ENCODE results near the gene CTNNBIP1.

DNA sequence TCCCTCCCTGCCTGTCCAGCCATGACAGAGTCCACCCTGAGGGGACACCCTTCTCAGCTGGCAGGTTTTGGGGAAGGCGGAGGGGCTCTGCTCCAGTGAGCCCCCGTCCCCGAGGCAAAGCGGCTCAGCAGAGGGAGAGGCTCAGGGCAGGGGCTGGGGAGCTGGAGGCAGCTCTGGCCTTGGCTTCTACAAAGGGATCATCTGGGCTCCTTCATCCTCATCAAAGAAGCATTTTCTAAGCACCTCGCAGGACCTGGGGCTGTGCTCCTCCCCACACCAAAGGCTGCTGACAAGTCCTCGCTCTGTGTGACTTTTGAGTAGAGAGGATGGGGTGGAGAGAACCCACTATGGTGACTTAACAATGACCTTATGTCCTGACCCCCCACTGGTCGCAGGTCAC is 65.3 kb downstream of the CTNNBIP1 start:
- no peak for TF ChIP-seq FOXM1 (IDR thresholded peaks at IDR 0.05; ENCODE audit: low read depth)
- TF ChIP-seq EP300 (IDR thresholded peaks at IDR 0.05; ENCODE audit: borderline replicate concordance in 1 of 2, low read depth in 1 of 2, low read length in 1 of 2), result no peak
- TF ChIP-seq, protein P1, sequence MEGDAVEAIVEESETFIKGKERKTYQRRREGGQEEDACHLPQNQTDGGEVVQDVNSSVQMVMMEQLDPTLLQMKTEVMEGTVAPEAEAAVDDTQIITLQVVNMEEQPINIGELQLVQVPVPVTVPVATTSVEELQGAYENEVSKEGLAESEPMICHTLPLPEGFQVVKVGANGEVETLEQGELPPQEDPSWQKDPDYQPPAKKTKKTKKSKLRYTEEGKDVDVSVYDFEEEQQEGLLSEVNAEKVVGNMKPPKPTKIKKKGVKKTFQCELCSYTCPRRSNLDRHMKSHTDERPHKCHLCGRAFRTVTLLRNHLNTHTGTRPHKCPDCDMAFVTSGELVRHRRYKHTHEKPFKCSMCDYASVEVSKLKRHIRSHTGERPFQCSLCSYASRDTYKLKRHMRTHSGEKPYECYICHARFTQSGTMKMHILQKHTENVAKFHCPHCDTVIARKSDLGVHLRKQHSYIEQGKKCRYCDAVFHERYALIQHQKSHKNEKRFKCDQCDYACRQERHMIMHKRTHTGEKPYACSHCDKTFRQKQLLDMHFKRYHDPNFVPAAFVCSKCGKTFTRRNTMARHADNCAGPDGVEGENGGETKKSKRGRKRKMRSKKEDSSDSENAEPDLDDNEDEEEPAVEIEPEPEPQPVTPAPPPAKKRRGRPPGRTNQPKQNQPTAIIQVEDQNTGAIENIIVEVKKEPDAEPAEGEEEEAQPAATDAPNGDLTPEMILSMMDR (IDR thresholded peaks at IDR 0.05), result no peak

Data from SK-N-SH (cell line).